Gastroesophageal sphincter (tissue), 3 donors: ENCODE results near the gene NPRL2.

Source experiments
- CTCF ChIP-seq, 4 experiments: fragments of 200-600 bp in 2 of 4; fragments of 450-650 bp in 2 of 4; sonication (generic) in 1 of 4; IDR thresholded peaks; one replicate each; pipeline ENCODE4 v1.5.1; 2017 to 2019; ENCODE audit warnings: antibody characterized with exemption in 4 of 4, mild to moderate bottlenecking in 2 of 4, moderate library complexity in 2 of 4
- EP300 ChIP-seq: sonication (generic); formaldehyde crosslinking; IDR thresholded peaks from one replicate; pipeline ENCODE4 v1.6.1; 2017; ENCODE audit warnings: antibody characterized with exemption, mild to moderate bottlenecking
- POLR2A ChIP-seq, 2 donors: fragments of 450-650 bp; IDR thresholded peaks; one replicate each; pipeline ENCODE4 v1.6.1; 2017; ENCODE audit warnings: antibody characterized with exemption in 2 of 2, mild to moderate bottlenecking in 2 of 2, moderate library complexity in 1 of 2

- TF ChIP-seq POLR2A (IDR thresholded peaks at IDR 0.05) (no peak), CTCF (IDR thresholded peaks at IDR 0.05) (no peak), EP300 (no peak)
These were observed 24.0 kb upstream of the NPRL2 start for GRCh38 chr3:50374363-50375257.
